BJ (cell line): ENCODE data around the gene PSMD4. TPM values are rescaled to one million over a fixed set of nuclear protein-coding genes. Genes with fewer than 3 reads are reported as not detected.

Experiments used
- CTCF ChIA-PET: fragments of 350-600 bp; formaldehyde crosslinking; extraction: SDS; loops from one replicate; lab custom pipeline; 2021; ENCODE audit warnings: antibody characterized with exemption, inconsistent platforms; lab: Yijun Ruan, JAX
- POLR2A ChIA-PET: fragments of 300-600 bp; sonication (Branson Sonifier 250); formaldehyde crosslinking; extraction: SDS; loops from one replicate; lab custom pipeline; 2021; ENCODE audit warnings: antibody characterized with exemption; lab: Charles Lee
- DNase-seq: peaks from one replicate; pipeline ENCODE4 v3.0.0-alpha.2; 2011; ENCODE audit warnings: low read depth
- H3K27me3 ChIP-seq: 2 replicates; pipeline ENCODE4 v1.6.0; 2011; ENCODE audit warnings: low read length; ENCODE audit not compliant: control insufficient read depth, insufficient read depth
- H3K36me3 ChIP-seq: 2 replicates; pipeline ENCODE4 v1.5.1; 2011; ENCODE audit warnings: low read length; ENCODE audit not compliant: control insufficient read depth, insufficient read depth
- H3K4me3 ChIP-seq: 2 replicates; pipeline ENCODE4 v1.5.1; 2011; ENCODE audit warnings: low read depth, mild to moderate bottlenecking, control low read depth, low read length
- polyA plus RNA-seq: library from polyadenylated mRNA; depleted of rRNA; stranded (reverse); fragments of >200 nt; gene quantifications from 2 replicates; pipeline ENCODE4 v1.2.3, GENCODE V29; 2011
- TF ChIP-seq, protein P1 (sequence below): IDR thresholded peaks from 2 replicates; pipeline ENCODE4 v1.5.1; 2011; ENCODE audit warnings: low read depth, mild to moderate bottlenecking, control low read depth, inconsistent platforms, low read length, moderate library complexity; ENCODE audit not compliant: insufficient read depth

Gene PSMD4
- polyA plus RNA-seq, 1 experiment, result 255 TPM

DNA sequence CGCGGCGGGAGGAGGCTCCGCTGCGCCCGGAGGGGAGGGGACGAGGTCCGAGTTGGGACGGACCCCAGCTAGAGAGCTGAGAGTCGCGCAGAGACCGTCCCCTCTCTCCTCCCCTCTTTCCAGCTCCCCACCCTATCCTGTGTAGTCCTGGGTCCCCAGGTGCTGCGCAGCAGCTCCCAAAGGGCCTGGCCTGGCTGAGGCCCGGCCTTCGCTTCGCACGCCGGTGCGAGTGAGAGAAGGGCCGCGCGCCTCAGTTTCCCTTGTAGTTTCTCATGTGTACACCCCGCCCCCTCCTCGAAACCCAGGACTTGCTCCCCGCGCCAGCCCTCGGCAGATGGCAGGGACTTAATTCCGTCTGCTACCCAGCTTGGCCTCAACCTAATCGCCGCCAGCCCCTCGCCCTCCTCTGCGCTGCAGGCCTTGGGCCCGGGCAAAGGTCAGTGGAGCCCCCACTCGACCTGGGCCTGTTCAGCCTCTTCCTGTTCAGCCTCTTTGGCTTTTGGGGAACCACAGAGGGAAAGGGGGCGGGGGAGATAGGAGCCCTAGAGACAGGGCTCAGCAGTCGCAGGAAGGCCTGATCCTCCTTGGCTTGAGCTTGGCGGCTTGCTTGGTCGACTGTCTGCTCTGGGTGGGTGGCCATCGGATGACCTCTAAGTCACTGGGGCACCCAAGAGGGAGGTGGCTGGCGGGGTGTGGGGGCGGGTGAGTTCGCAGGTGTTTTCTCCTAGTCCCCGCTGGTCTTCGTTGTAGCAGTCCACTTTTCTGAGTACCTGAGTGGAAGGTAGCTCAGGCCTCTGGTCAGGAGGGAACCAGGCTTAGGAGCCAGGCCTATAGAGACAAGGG is 28.6 kb downstream of the PSMD4 start:
- ChIA-PET POLR2A (interaction anchor here (0.5 to 0.6 kb wide), 2 partner anchors 44 to 118 kb away, joined by 3 to 11 read pairs; partner anchors contain the start of genes LYSMD1 and PI4KB), CTCF (interaction anchor here (0.7 to 2.3 kb wide), 4 partner anchors 10 to 58 kb away, joined by 3 to 14 read pairs (median 5); no protein-coding TSS in a partner anchor)
- peaks cover 20% of the 10 kb centered on the region for H3K36me3 ChIP-seq
- TF ChIP-seq, protein P1, sequence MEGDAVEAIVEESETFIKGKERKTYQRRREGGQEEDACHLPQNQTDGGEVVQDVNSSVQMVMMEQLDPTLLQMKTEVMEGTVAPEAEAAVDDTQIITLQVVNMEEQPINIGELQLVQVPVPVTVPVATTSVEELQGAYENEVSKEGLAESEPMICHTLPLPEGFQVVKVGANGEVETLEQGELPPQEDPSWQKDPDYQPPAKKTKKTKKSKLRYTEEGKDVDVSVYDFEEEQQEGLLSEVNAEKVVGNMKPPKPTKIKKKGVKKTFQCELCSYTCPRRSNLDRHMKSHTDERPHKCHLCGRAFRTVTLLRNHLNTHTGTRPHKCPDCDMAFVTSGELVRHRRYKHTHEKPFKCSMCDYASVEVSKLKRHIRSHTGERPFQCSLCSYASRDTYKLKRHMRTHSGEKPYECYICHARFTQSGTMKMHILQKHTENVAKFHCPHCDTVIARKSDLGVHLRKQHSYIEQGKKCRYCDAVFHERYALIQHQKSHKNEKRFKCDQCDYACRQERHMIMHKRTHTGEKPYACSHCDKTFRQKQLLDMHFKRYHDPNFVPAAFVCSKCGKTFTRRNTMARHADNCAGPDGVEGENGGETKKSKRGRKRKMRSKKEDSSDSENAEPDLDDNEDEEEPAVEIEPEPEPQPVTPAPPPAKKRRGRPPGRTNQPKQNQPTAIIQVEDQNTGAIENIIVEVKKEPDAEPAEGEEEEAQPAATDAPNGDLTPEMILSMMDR, result no peak
- no peak for DNase-seq
- peak overlapping the region; percentile 92 for H3K4me3 ChIP-seq
- H3K27me3 ChIP-seq, result no peaks in the 10 kb centered on the region

DNA sequence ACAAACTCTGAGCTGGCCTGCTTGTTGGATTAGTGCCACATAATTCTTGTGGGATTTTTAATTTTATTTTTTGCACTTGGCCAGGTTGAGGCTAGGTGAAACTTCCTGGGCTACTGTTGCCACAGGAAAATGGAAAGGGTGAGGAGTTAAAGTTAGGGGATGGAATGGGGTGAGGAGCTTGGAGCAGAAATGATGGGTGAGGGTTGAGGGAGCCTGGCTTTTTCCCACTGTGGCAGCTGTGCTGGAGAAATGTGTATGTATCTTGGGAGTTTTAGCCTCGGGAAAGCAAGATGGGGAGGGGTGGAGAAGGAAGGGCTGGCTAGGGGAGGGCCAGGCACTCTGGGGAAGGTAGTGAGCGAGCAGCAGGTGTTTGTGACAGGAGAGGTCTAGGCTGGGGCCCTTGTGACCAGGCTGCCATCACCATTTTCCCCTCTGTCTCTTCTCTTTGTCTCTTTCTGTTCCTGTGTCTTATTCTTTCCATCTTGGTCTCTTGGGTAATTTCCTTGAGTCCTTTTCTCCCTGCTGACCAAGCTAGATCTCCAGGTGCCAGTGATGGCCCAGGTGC is 29.6 kb downstream of the PSMD4 start:
- no peak for DNase-seq
- no peak overlapping the region; the same call in 1 of the 2 replicates for H3K4me3 ChIP-seq
- POLR2A ChIA-PET, result interaction anchor here (0.6 kb wide), 1 partner anchor 43 kb away, joined by 3 read pairs; the partner anchor contains the start of gene PI4KB

DNA sequence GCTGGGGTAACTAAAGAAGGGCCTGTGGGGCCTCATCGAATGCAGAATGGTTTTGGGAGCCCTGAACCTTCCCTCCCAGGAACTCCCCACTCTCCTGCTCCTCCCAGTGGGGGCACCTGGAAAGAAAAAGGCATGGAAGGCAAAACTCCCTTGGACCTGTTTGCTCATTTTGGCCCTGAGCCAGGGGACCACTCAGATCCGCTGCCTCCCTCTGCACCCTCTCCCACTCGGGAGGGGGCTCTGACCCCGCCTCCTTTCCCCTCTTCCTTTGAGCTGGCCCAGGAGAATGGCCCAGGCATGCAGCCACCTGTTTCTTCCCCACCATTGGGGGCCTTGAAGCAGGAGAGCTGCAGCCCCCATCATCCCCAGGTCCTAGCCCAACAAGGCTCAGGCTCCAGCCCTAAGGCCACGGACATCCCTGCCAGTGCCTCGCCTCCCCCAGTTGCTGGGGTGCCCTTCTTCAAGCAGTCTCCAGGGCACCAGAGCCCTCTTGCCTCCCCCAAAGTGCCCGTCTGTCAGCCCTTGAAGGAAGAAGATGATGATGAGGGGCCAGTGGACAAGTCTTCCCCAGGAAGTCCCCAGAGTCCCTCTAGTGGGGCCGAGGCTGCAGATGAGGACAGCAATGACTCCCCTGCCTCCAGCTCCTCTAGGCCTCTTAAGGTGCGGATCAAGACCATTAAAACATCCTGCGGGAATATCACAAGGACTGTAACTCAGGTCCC is 32.2 kb downstream of the PSMD4 start:
- H3K27me3 ChIP-seq, result no peaks in the 10 kb centered on the region
- ChIA-PET POLR2A (no interaction called here), CTCF (no interaction called here)
- TF ChIP-seq, protein P1, result no peak
- H3K36me3 ChIP-seq, result peaks cover 41% of the 10 kb centered on the region
- no peak overlapping the region for H3K4me3 ChIP-seq
- no peak for DNase-seq

More for the DNA sequence above, 29.6 kb downstream of the PSMD4 start:
- CTCF ChIA-PET, result interaction anchor here (0.6 to 2.3 kb wide), 4 partner anchors 9 to 57 kb away, joined by 3 to 14 read pairs (median 5); no protein-coding TSS in a partner anchor
- TF ChIP-seq, protein P1, result no peak
- Histone ChIP-seq H3K36me3 (peaks cover 28% of the 10 kb centered on the region), H3K27me3 (no peaks in the 10 kb centered on the region)

DNA sequence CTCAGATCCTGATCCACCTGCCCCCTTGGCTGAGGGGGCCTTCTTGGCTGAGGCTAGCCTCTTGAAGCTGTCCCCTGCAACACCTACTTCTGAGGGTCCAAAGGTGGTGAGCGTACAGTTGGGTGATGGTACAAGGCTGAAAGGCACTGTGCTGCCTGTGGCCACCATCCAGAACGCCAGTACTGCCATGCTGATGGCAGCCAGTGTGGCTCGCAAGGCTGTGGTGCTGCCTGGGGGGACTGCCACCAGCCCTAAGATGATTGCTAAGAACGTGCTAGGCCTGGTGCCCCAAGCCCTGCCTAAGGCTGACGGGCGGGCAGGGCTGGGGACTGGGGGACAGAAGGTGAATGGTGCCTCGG is 32.8 kb downstream of the PSMD4 start:
- peaks cover 44% of the 10 kb centered on the region for H3K36me3 ChIP-seq
- CTCF ChIA-PET, result no interaction called here
- H3K4me3 ChIP-seq, result no peak overlapping the region
- no peaks in the 10 kb centered on the region for H3K27me3 ChIP-seq
- no peak for DNase-seq
- POLR2A ChIA-PET, result no interaction called here
- TF ChIP-seq, protein P1, result no peak
